HEK293 (cell line): ENCODE measurements around the gene ERBB4.

Experiments
- CTCF ChIA-PET: fragments of 350-600 bp; formaldehyde crosslinking; extraction: SDS; loops from one replicate; lab custom pipeline; 2021; ENCODE audit warnings: antibody characterized with exemption; lab: Yijun Ruan, JAX
- POLR2A ChIA-PET: fragments of 300-600 bp; formaldehyde crosslinking; extraction: SDS; loops from one replicate; lab custom pipeline; 2020; ENCODE audit warnings: antibody characterized with exemption, inconsistent platforms; lab: Yijun Ruan, JAX
- H3K27ac ChIP-seq: fragments of 200-500 bp; sonication (Bioruptor generic); 2 replicates; pipeline ENCODE4 v1.5.1; 2014; ENCODE audit warnings: low read depth, low read length, control low read depth, inconsistent platforms; ENCODE audit errors: extremely low read depth
- H3K36me3 ChIP-seq, 2 experiments: fragments of 200-500 bp in 1 of 2; sonication (Bioruptor generic) in 1 of 2; 1 replicate in 1 of 2; 2 replicates in 1 of 2; pipeline ENCODE4 v1.5.1; 2014 to 2017; ENCODE audit warnings: inconsistent platforms in 2 of 2, low read length in 2 of 2; ENCODE audit not compliant: control insufficient read depth in 2 of 2, insufficient read depth in 1 of 2
- H3K4me1 ChIP-seq: fragments of 200-500 bp; sonication (Bioruptor generic); 2 replicates; pipeline ENCODE4 v1.5.1; 2014; ENCODE audit warnings: mild to moderate bottlenecking, low read length, inconsistent platforms; ENCODE audit not compliant: control insufficient read depth, insufficient read depth
- H3K4me3 ChIP-seq: 2 replicates; pipeline ENCODE4 v1.5.1; 2011; ENCODE audit warnings: low read depth, mild to moderate bottlenecking, control low read depth, low read length, moderate library complexity
- H3K9me3 ChIP-seq: fragments of 200-500 bp; sonication (Bioruptor generic); 2 replicates; pipeline ENCODE4 v1.5.1; 2014; ENCODE audit warnings: low read depth, low read length, inconsistent platforms; ENCODE audit not compliant: control insufficient read depth, insufficient read depth
- BCL11B ChIP-seq: fragments of 450-650 bp; formaldehyde crosslinking; IDR thresholded peaks from 2 replicates; pipeline ENCODE4 v1.5.1; 2016; ENCODE audit warnings: low read depth, missing biosample characterization, missing genetic modification characterization
- GLI4 ChIP-seq: fragments of 450-650 bp; formaldehyde crosslinking; IDR thresholded peaks from 2 replicates; pipeline ENCODE4 v1.5.1; 2016; ENCODE audit warnings: missing biosample characterization, missing genetic modification characterization
- GLIS2 ChIP-seq: fragments of 450-650 bp; formaldehyde crosslinking; IDR thresholded peaks from 2 replicates; pipeline ENCODE4 v1.5.1; 2016; ENCODE audit warnings: missing biosample characterization, missing genetic modification characterization
- HOXA7 ChIP-seq: sonication (generic); formaldehyde crosslinking; IDR thresholded peaks from 2 replicates; pipeline ENCODE4 v1.8.1; 2022; ENCODE audit warnings: missing genetic modification reagents, borderline replicate concordance
- MEIS1 ChIP-seq: sonication (generic); formaldehyde crosslinking; IDR thresholded peaks from 2 replicates; pipeline ENCODE4 v1.8.1; 2022; ENCODE audit warnings: missing genetic modification reagents, mild to moderate bottlenecking, borderline replicate concordance
- RBAK ChIP-seq: fragments of 450-650 bp; formaldehyde crosslinking; IDR thresholded peaks from 2 replicates; pipeline ENCODE4 v1.5.1; 2016; ENCODE audit warnings: missing biosample characterization, missing genetic modification characterization
- SETDB1 ChIP-seq: IDR thresholded peaks from one replicate; pipeline ENCODE4 v1.6.1; 2017; ENCODE audit warnings: mild to moderate bottlenecking, low read length, moderate library complexity, mixed read lengths; ENCODE audit not compliant: insufficient read length
- TCF7L2 ChIP-seq: IDR thresholded peaks from 2 replicates; pipeline ENCODE4 v1.6.1; 2011; ENCODE audit warnings: low read depth, mild to moderate bottlenecking, inconsistent platforms, low read length, moderate library complexity, borderline replicate concordance
- ZBTB1 ChIP-seq: fragments of 450-650 bp; formaldehyde crosslinking; IDR thresholded peaks from 2 replicates; pipeline ENCODE4 v1.5.1; 2016; ENCODE audit warnings: missing biosample characterization, missing genetic modification characterization
- ZNF211 ChIP-seq: fragments of 450-650 bp; formaldehyde crosslinking; IDR thresholded peaks from 2 replicates; pipeline ENCODE4 v1.5.1; 2016; ENCODE audit warnings: low read depth, missing biosample characterization, missing genetic modification characterization
- ZNF223 ChIP-seq: fragments of 450-650 bp; formaldehyde crosslinking; IDR thresholded peaks from 2 replicates; pipeline ENCODE4 v1.5.1; 2016; ENCODE audit warnings: missing biosample characterization, missing genetic modification characterization
- ZNF23 ChIP-seq: fragments of 450-650 bp; formaldehyde crosslinking; IDR thresholded peaks from 2 replicates; pipeline ENCODE4 v1.5.1; 2016; ENCODE audit warnings: missing biosample characterization, missing genetic modification characterization, borderline replicate concordance
- ZNF302 ChIP-seq: fragments of 450-650 bp; formaldehyde crosslinking; IDR thresholded peaks from 2 replicates; pipeline ENCODE4 v1.5.1; 2016; ENCODE audit warnings: missing biosample characterization, missing genetic modification characterization, low read depth
- ZNF404 ChIP-seq: fragments of 450-650 bp; formaldehyde crosslinking; IDR thresholded peaks from 2 replicates; pipeline ENCODE4 v1.5.1; 2017; ENCODE audit warnings: missing biosample characterization, missing genetic modification characterization
- ZNF660 ChIP-seq: fragments of 450-650 bp; IDR thresholded peaks from 2 replicates; pipeline ENCODE4 v1.5.1; 2018; ENCODE audit warnings: missing biosample characterization, mild to moderate bottlenecking, missing genetic modification characterization
- ZNF664 ChIP-seq: fragments of 450-650 bp; formaldehyde crosslinking; IDR thresholded peaks from 2 replicates; pipeline ENCODE4 v1.5.1; 2016; ENCODE audit warnings: missing biosample characterization, missing genetic modification characterization
- ZNF701 ChIP-seq: fragments of 450-650 bp; formaldehyde crosslinking; IDR thresholded peaks from 2 replicates; pipeline ENCODE4 v1.5.1; 2016; ENCODE audit warnings: missing biosample characterization, missing genetic modification characterization
- ZNF791 ChIP-seq: fragments of 450-650 bp; formaldehyde crosslinking; IDR thresholded peaks from 2 replicates; pipeline ENCODE4 v1.5.1; 2016; ENCODE audit warnings: missing biosample characterization, missing genetic modification characterization
- TF ChIP-seq, protein P1 (sequence below): fragments of 450-650 bp; formaldehyde crosslinking; IDR thresholded peaks from 2 replicates; pipeline ENCODE4 v1.5.1; 2016; ENCODE audit warnings: missing biosample characterization, missing genetic modification characterization
- TF ChIP-seq, protein P2 (sequence below): fragments of 450-650 bp; formaldehyde crosslinking; IDR thresholded peaks from 2 replicates; pipeline ENCODE4 v1.5.1; 2016; ENCODE audit warnings: missing biosample characterization, missing genetic modification characterization
- TF ChIP-seq, protein P3 (sequence below): fragments of 450-650 bp; formaldehyde crosslinking; IDR thresholded peaks from 2 replicates; pipeline ENCODE4 v1.5.1; 2017; ENCODE audit warnings: missing biosample characterization, missing genetic modification characterization
- TF ChIP-seq, protein P4 (sequence below): fragments of 450-650 bp; formaldehyde crosslinking; IDR thresholded peaks from 2 replicates; pipeline ENCODE4; 2016; ENCODE audit warnings: missing biosample characterization, missing genetic modification characterization

Gene ERBB4

DNA sequence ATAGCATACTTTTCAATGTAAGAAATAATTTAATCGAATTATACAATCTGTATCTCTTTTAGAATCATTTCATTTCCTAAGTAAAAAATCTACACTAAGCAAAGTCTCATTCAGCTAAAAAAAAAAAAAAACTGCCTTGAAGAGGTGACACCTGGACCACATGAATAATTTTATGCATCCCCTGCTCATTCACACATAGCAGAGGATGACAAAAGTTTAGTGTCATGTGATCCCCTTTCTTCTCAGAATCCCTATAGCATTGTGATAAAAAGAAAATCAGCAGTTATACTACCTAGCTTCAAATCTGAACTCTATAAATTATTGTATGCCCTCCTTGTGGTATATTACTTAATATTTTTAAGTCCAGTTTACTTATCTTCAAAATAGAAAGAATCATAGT lies 603.8 kb downstream of the ERBB4 start:
- no peak overlapping the region for H3K27ac ChIP-seq
- TF ChIP-seq SETDB1 (no peak), ZNF223 (tag by site-specific recombination) (no peak), ZNF23 (tag by site-specific recombination) (no peak), GLI4 (tag by site-specific recombination) (no peak), ZNF211 (no peak), ZBTB1 (no peak), ZNF660 (no peak), RBAK (no peak), TCF7L2 (no peak), HOXA7 (CRISPR knock-in tag) (no peak), ZNF664 (no peak), ZNF701 (tag by site-specific recombination) (no peak), ZNF791 (tag by site-specific recombination) (no peak), BCL11B (tag by site-specific recombination) (no peak)
- TF ChIP-seq, protein P1, sequence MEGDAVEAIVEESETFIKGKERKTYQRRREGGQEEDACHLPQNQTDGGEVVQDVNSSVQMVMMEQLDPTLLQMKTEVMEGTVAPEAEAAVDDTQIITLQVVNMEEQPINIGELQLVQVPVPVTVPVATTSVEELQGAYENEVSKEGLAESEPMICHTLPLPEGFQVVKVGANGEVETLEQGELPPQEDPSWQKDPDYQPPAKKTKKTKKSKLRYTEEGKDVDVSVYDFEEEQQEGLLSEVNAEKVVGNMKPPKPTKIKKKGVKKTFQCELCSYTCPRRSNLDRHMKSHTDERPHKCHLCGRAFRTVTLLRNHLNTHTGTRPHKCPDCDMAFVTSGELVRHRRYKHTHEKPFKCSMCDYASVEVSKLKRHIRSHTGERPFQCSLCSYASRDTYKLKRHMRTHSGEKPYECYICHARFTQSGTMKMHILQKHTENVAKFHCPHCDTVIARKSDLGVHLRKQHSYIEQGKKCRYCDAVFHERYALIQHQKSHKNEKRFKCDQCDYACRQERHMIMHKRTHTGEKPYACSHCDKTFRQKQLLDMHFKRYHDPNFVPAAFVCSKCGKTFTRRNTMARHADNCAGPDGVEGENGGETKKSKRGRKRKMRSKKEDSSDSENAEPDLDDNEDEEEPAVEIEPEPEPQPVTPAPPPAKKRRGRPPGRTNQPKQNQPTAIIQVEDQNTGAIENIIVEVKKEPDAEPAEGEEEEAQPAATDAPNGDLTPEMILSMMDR, result no peak
- TF ChIP-seq, protein P2, sequence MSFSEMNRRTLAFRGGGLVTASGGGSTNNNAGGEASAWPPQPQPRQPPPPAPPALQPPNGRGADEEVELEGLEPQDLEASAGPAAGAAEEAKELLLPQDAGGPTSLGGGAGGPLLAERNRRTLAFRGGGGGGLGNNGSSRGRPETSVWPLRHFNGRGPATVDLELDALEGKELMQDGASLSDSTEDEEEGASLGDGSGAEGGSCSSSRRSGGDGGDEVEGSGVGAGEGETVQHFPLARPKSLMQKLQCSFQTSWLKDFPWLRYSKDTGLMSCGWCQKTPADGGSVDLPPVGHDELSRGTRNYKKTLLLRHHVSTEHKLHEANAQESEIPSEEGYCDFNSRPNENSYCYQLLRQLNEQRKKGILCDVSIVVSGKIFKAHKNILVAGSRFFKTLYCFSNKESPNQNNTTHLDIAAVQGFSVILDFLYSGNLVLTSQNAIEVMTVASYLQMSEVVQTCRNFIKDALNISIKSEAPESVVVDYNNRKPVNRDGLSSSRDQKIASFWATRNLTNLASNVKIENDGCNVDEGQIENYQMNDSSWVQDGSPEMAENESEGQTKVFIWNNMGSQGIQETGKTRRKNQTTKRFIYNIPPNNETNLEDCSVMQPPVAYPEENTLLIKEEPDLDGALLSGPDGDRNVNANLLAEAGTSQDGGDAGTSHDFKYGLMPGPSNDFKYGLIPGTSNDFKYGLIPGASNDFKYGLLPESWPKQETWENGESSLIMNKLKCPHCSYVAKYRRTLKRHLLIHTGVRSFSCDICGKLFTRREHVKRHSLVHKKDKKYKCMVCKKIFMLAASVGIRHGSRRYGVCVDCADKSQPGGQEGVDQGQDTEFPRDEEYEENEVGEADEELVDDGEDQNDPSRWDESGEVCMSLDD (tag by site-specific recombination), result no peak
- TF ChIP-seq, protein P3, sequence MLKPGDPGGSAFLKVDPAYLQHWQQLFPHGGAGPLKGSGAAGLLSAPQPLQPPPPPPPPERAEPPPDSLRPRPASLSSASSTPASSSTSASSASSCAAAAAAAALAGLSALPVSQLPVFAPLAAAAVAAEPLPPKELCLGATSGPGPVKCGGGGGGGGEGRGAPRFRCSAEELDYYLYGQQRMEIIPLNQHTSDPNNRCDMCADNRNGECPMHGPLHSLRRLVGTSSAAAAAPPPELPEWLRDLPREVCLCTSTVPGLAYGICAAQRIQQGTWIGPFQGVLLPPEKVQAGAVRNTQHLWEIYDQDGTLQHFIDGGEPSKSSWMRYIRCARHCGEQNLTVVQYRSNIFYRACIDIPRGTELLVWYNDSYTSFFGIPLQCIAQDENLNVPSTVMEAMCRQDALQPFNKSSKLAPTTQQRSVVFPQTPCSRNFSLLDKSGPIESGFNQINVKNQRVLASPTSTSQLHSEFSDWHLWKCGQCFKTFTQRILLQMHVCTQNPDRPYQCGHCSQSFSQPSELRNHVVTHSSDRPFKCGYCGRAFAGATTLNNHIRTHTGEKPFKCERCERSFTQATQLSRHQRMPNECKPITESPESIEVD (tag by site-specific recombination), result no peak
- TF ChIP-seq, protein P4, sequence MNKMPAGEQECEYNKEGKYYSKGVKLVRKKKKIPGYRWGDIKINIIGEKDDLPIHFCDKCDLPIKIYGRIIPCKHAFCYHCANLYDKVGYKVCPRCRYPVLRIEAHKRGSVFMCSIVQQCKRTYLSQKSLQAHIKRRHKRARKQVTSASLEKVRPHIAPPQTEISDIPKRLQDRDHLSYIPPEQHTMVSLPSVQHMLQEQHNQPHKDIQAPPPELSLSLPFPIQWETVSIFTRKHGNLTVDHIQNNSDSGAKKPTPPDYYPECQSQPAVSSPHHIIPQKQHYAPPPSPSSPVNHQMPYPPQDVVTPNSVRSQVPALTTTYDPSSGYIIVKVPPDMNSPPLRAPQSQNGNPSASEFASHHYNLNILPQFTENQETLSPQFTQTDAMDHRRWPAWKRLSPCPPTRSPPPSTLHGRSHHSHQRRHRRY (tag by site-specific recombination), result no peak
- TF ChIP-seq, all 188 proteins: peak for 0
- no peaks in the 10 kb centered on the region for H3K36me3 ChIP-seq
- H3K9me3 ChIP-seq, result no peaks in the 10 kb centered on the region
- peaks cover 15% of the 10 kb centered on the region for H3K4me1 ChIP-seq
- ChIA-PET POLR2A (no interaction called here), CTCF (no interaction called here)
- H3K4me3 ChIP-seq, result no peak overlapping the region

DNA sequence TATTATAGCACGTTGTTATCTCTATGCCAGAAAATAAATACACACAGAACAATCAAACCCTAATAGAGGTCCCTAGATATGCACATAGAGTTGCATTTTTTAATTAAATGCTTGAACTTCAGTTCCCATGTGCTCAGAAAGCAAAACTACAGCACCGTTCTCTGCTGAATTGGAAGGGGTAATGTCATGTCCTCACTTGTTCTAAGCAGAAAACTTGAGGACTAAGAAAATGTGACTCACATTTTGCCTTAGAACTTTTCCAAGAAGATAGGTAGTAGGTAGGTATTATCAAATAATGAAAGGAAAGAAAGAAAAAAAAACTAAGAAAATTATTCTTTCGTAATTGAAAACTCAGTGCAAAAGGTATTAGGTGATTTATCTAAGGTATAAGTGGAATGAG lies 607.3 kb downstream of the ERBB4 start:
- POLR2A ChIA-PET, result no interaction called here
- H3K27ac ChIP-seq, result no peak overlapping the region
- CTCF ChIA-PET, result no interaction called here
- H3K4me3 ChIP-seq, result no peak overlapping the region
- peaks cover 28% of the 10 kb centered on the region for H3K4me1 ChIP-seq
- no peaks in the 10 kb centered on the region for H3K9me3 ChIP-seq
- H3K36me3 ChIP-seq, result no peaks in the 10 kb centered on the region
- TF ChIP-seq ZNF302 (no peak), RBAK (no peak), GLIS2 (tag by site-specific recombination) (no peak), ZNF404 (tag by site-specific recombination) (no peak), ZNF23 (tag by site-specific recombination) (no peak), MEIS1 (CRISPR knock-in tag) (no peak)
- TF ChIP-seq, protein P3 (tag by site-specific recombination), result no peak
